Heart left ventricle (tissue), 13 donors: ENCODE measurements around the gene TMEM106C.

Experiments used
- CTCF ChIP-seq, 12 donors: fragments of 200-600 bp; sonication (generic) in 4 of 12; IDR thresholded peaks; one replicate each; pipeline versions ENCODE4 v1.5.0 to v1.8.0; 2018 to 2022; ENCODE audit warnings: antibody characterized with exemption in 12 of 12, mild to moderate bottlenecking in 5 of 12
- POLR2A ChIP-seq, 2 donors: fragments of 450-650 bp; IDR thresholded peaks; one replicate each; pipeline ENCODE4 v1.6.1; 2017; ENCODE audit warnings: antibody characterized with exemption in 2 of 2, mild to moderate bottlenecking in 2 of 2, moderate library complexity in 2 of 2
- donor health status: ischemic (EF 13 %, LVEDD 7.1; RV severe dilation, severe dysfunction).
- donor health status: DM: no; HTN: yes; CAD: no.
- donor health status: DM: no; HTN: no; CAD: no.
- donor health status: ischemic (EF 25% LVEDD 6.9; RV normal size, moderate dysfunction).
- donor health status: ischemic (EF 25% LVEDD 5.7; RV mildly dilated, moderate dysfunction).
- donor health status: ischemic (EF 35%, LVEDD 5.7; RV mildly dilated, moderate dysfunction).
- donor health status: nonischemic (EF 11% LVEDD 7.7; RV severe dilation, severe dysfunction).
- donor health status: DM: yes; HTN: yes; CAD: no.
- donor health status: PGD.
- donor health status: ischemic (EF 29% LVEDD 5.4; RV normal size, mild dysfunction).
- donor health status: nonischemic (EF 23%, LVEDD 6.1; RV moderate dilation, normal function).

GRCh38 chr12:47950856-47951468 is 12.4 kb upstream of the TMEM106C start:
- no peak for TF ChIP-seq CTCF (IDR thresholded peaks at IDR 0.05)
- no peak for TF ChIP-seq POLR2A (IDR thresholded peaks at IDR 0.05)
